ENCODE data around the gene SDCBP2. TPM values are rescaled to one million over a fixed set of nuclear protein-coding genes. Genes with fewer than 3 reads are reported as not detected.

The SDCBP2 gene
- total RNA-seq, 1 experiment from 2014 or later: 3.3 TPM

DNA sequence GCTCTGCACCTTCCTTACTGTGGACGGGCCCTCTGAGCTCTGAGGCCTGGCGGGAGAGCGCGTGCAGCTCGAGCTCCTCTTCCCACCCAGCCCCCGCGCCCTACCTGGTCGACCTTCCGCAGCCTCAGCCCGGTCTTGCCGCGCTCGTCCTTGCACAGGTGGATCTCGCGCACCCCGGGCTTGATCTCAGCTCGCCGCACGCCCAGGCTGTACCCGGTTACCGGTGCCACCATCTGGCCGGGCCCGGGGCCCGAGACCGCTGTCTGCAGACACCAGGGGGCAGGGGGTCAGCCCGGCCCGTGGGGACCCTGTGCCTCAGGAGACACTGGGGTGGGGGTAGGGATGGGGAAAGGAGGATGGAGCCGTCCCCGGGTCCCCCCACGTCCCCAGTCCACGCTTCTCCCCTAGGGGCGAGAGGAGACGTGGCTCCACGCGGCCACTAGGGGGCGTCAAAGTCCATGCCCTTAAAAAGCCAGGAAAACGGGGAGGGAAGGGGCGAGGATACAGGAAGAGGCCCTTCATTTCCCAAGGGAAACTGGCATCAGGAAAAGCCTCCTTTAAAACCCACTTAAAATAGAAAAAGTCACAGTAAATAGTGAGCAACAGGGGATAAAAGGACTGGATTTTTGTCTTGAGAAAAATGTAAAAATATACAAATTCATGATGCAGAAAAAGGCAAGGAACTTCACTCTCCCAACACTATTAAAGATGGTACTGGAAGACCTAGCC is 15.5 kb downstream of the SDCBP2 start:
- CTCF ChIA-PET: interaction anchor here (0.5 to 2.1 kb wide), 41 partner anchors 9 to 464 kb away, joined by 3 to 33 read pairs (median 5); partner anchors contain the start of genes NSFL1C, RAD21L1, SDCBP2 and SNPH

DNA sequence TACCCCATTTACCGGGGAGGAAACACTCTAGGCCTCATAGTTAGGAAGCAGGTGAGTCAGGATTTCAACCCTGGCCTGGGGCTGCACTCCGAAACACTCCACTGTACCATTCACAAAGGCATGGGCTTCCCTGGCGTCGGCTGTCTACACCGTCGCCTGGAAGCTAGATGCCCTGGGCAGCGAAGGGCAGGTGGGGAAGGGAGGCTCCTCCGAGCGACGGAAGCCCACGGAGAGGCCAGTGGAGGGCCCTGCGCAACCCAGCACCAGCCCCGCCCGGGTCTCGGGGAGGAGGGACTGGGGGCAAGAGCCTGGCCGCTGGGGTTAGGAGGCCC is 16.1 kb downstream of the SDCBP2 start:
- Mint-ChIP-seq H3K27me3 (ENCODE audit: low read depth) (peaks cover 34% of the 10 kb centered on the region), H3K36me3 (no peaks in the 10 kb centered on the region), H3K4me1 (no peaks in the 10 kb centered on the region; the same call in 1 of the 2 replicates), H3K4me3 (peak overlapping the region; percentile 57), H3K9me3 (no peaks in the 10 kb centered on the region), H3K27ac (no peak overlapping the region)
- ATAC-seq (no peak), DNase-seq (ENCODE audit: low spot score) (no peak)
- TF ChIP-seq, protein P1, sequence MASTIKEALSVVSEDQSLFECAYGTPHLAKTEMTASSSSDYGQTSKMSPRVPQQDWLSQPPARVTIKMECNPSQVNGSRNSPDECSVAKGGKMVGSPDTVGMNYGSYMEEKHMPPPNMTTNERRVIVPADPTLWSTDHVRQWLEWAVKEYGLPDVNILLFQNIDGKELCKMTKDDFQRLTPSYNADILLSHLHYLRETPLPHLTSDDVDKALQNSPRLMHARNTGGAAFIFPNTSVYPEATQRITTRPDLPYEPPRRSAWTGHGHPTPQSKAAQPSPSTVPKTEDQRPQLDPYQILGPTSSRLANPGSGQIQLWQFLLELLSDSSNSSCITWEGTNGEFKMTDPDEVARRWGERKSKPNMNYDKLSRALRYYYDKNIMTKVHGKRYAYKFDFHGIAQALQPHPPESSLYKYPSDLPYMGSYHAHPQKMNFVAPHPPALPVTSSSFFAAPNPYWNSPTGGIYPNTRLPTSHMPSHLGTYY (CRISPR knock-in tag; IDR thresholded peaks at IDR 0.05): no peak
- no peak; the same call in 1 of the 2 replicates for TF ChIP-seq ZNF263 (CRISPR knock-in tag; IDR thresholded peaks at IDR 0.05; ENCODE audit: low read depth)
- no peak for TF ChIP-seq FOXK1 (CRISPR knock-in tag; IDR thresholded peaks at IDR 0.05)
- TF ChIP-seq SMAD4 (CRISPR knock-in tag; IDR thresholded peaks at IDR 0.05): no peak
- TF ChIP-seq, protein P2, sequence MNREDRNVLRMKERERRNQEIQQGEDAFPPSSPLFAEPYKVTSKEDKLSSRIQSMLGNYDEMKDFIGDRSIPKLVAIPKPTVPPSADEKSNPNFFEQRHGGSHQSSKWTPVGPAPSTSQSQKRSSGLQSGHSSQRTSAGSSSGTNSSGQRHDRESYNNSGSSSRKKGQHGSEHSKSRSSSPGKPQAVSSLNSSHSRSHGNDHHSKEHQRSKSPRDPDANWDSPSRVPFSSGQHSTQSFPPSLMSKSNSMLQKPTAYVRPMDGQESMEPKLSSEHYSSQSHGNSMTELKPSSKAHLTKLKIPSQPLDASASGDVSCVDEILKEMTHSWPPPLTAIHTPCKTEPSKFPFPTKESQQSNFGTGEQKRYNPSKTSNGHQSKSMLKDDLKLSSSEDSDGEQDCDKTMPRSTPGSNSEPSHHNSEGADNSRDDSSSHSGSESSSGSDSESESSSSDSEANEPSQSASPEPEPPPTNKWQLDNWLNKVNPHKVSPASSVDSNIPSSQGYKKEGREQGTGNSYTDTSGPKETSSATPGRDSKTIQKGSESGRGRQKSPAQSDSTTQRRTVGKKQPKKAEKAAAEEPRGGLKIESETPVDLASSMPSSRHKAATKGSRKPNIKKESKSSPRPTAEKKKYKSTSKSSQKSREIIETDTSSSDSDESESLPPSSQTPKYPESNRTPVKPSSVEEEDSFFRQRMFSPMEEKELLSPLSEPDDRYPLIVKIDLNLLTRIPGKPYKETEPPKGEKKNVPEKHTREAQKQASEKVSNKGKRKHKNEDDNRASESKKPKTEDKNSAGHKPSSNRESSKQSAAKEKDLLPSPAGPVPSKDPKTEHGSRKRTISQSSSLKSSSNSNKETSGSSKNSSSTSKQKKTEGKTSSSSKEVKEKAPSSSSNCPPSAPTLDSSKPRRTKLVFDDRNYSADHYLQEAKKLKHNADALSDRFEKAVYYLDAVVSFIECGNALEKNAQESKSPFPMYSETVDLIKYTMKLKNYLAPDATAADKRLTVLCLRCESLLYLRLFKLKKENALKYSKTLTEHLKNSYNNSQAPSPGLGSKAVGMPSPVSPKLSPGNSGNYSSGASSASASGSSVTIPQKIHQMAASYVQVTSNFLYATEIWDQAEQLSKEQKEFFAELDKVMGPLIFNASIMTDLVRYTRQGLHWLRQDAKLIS (CRISPR knock-in tag; IDR thresholded peaks at IDR 0.05; ENCODE audit: borderline replicate concordance): no peak
- no peak for TF ChIP-seq SP1 (CRISPR knock-in tag; conservative IDR thresholded peaks at IDR 0.05)
- no peak for TF ChIP-seq FOXJ3 (CRISPR knock-in tag; IDR thresholded peaks at IDR 0.05; ENCODE audit: borderline replicate concordance)
- no peak for TF ChIP-seq RELA (CRISPR knock-in tag; IDR thresholded peaks at IDR 0.05; ENCODE audit: borderline replicate concordance)
- CTCF ChIA-PET: interaction anchor here (0.5 to 2.1 kb wide), 41 partner anchors 10 to 464 kb away, joined by 3 to 33 read pairs (median 5); partner anchors contain the start of genes NSFL1C, RAD21L1, SDCBP2 and SNPH
- POLR2A ChIA-PET: interaction anchor here (0.8 kb wide), 1 partner anchor 126 kb away, joined by 3 read pairs; no protein-coding TSS in a partner anchor

More for the DNA sequence above, 15.5 kb downstream of the SDCBP2 start:
- H3K27me3 Mint-ChIP-seq (ENCODE audit: low read depth): peaks cover 37% of the 10 kb centered on the region
- TF ChIP-seq, protein P3, sequence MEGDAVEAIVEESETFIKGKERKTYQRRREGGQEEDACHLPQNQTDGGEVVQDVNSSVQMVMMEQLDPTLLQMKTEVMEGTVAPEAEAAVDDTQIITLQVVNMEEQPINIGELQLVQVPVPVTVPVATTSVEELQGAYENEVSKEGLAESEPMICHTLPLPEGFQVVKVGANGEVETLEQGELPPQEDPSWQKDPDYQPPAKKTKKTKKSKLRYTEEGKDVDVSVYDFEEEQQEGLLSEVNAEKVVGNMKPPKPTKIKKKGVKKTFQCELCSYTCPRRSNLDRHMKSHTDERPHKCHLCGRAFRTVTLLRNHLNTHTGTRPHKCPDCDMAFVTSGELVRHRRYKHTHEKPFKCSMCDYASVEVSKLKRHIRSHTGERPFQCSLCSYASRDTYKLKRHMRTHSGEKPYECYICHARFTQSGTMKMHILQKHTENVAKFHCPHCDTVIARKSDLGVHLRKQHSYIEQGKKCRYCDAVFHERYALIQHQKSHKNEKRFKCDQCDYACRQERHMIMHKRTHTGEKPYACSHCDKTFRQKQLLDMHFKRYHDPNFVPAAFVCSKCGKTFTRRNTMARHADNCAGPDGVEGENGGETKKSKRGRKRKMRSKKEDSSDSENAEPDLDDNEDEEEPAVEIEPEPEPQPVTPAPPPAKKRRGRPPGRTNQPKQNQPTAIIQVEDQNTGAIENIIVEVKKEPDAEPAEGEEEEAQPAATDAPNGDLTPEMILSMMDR (IDR thresholded peaks at IDR 0.05): peak; percentile 98
- TF ChIP-seq ETV6 (CRISPR knock-in tag; IDR thresholded peaks at IDR 0.05) (0 out of 2 replicates have a peak, but pooled peaks have one; percentile 54), ZNF138 (CRISPR knock-in tag; conservative IDR thresholded peaks at IDR 0.05) (no peak)
- TF ChIP-seq, protein P4, sequence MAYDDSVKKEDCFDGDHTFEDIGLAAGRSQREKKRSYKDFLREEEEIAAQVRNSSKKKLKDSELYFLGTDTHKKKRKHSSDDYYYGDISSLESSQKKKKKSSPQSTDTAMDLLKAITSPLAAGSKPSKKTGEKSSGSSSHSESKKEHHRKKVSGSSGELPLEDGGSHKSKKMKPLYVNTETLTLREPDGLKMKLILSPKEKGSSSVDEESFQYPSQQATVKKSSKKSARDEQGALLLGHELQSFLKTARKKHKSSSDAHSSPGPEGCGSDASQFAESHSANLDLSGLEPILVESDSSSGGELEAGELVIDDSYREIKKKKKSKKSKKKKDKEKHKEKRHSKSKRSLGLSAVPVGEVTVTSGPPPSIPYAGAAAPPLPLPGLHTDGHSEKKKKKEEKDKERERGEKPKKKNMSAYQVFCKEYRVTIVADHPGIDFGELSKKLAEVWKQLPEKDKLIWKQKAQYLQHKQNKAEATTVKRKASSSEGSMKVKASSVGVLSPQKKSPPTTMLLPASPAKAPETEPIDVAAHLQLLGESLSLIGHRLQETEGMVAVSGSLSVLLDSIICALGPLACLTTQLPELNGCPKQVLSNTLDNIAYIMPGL (CRISPR knock-in tag; IDR thresholded peaks at IDR 0.05): peak; percentile 66; the same call in 1 of the 2 replicates
- TF ChIP-seq, protein P5, sequence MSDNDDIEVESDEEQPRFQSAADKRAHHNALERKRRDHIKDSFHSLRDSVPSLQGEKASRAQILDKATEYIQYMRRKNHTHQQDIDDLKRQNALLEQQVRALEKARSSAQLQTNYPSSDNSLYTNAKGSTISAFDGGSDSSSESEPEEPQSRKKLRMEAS (CRISPR knock-in tag; IDR thresholded peaks at IDR 0.05): peak; percentile 50; the same call in 1 of the 2 replicates
- ATAC-seq: peak; percentile 83
- peak; percentile 80 for DNase-seq (ENCODE audit: low spot score)
- H3K4me1 Mint-ChIP-seq: no peaks in the 10 kb centered on the region; the same call in 1 of the 2 replicates
- H3K36me3 Mint-ChIP-seq: no peaks in the 10 kb centered on the region
- H3K27ac Mint-ChIP-seq: no peak overlapping the region
- peak overlapping the region; percentile 57 for H3K4me3 Mint-ChIP-seq
- H3K9me3 Mint-ChIP-seq: no peaks in the 10 kb centered on the region
- POLR2A ChIA-PET: no interaction called here
